ENCODE measurements around the gene MIA3. TPM values are rescaled to one million over a fixed set of nuclear protein-coding genes. Genes with fewer than 3 reads are reported as not detected.

MIA3 gene
- total and polyA plus RNA-seq, 9 of the 15 experiments (the other 6 are each of a cell fraction or from before 2014, with no cell fraction given), result 21.6 to 89.4 (median 40.8) TPM

- TF ChIP-seq ZNF449 (CRISPR knock-in tag; IDR thresholded peaks at IDR 0.05) (no peak), CEBPZ (IDR thresholded peaks at IDR 0.05; ENCODE audit: borderline replicate concordance, low read depth, low read length) (no peak), SMARCB1 (IDR thresholded peaks at IDR 0.05; ENCODE audit: insufficient read length, low read depth) (no peak), ESRRB (CRISPR knock-in tag; IDR thresholded peaks at IDR 0.05; ENCODE audit: borderline replicate concordance) (no peak), ZBTB11 (CRISPR knock-in tag; IDR thresholded peaks at IDR 0.05) (peak in 1 of 3 experiments; percentile 21; a peak in 1 of 6 replicates), CUX1 (CRISPR knock-in tag; IDR thresholded peaks at IDR 0.05) (no peak), ZHX1 (conservative IDR thresholded peaks at IDR 0.05; ENCODE audit: low read length) (no peak), ETS2 (tag; IDR thresholded peaks at IDR 0.05; ENCODE audit: borderline replicate concordance, poor library complexity, severe bottlenecking) (no peak), YBX1 (IDR thresholded peaks at IDR 0.05) (no peak)
These were observed 91.8 kb downstream of the MIA3 start (continued) for GRCh38 chr1:222709700-222710153.
